ENCODE measurements around the gene SLC39A9.

The SLC39A9 gene

GRCh38 chr14:69358966-69359365 lies 39.5 kb upstream of the SLC39A9 start:
- no peaks in the 10 kb centered on the region for H3K9me3 ChIP-seq (ENCODE audit: control insufficient read depth, insufficient read depth, low read length)
- no peaks in the 10 kb centered on the region for H3K36me3 ChIP-seq (ENCODE audit: insufficient read depth, low read length)
- no peak overlapping the region for H3K9ac ChIP-seq (ENCODE audit: low read depth, low read length)
- H3K4me1 ChIP-seq (ENCODE audit: insufficient read depth, low read length), result 0 out of 2 replicates have a peak, but pooled peaks cover 7% of the 10 kb centered on the region

- Histone ChIP-seq H3K36me3 (ENCODE audit: insufficient read depth, low read length) (no peaks in the 10 kb centered on the region), H3K4me1 (ENCODE audit: insufficient read depth, low read length) (no peaks in the 10 kb centered on the region), H3K9ac (ENCODE audit: low read depth, low read length) (no peak overlapping the region), H3K9me3 (ENCODE audit: control insufficient read depth, insufficient read depth, low read length) (no peaks in the 10 kb centered on the region)
Observed at GRCh38 chr14:69360438-69361108, 37.9 kb upstream of the SLC39A9 start.

- no peaks in the 10 kb centered on the region for H3K9me3 ChIP-seq (ENCODE audit: control insufficient read depth, insufficient read depth, low read length)
- H3K9ac ChIP-seq (ENCODE audit: low read depth, low read length), result no peak overlapping the region
- H3K36me3 ChIP-seq (ENCODE audit: insufficient read depth, low read length), result no peaks in the 10 kb centered on the region; the same call in 1 of the 2 replicates
- no peaks in the 10 kb centered on the region for H3K4me1 ChIP-seq (ENCODE audit: insufficient read depth, low read length)
Observed at GRCh38 chr14:69363055-69363454, 35.4 kb upstream of the SLC39A9 start.

- H3K36me3 ChIP-seq (ENCODE audit: insufficient read depth, low read length), result no peaks in the 10 kb centered on the region; the same call in 1 of the 2 replicates
- H3K4me1 ChIP-seq (ENCODE audit: insufficient read depth, low read length), result no peaks in the 10 kb centered on the region
- no peak overlapping the region for H3K9ac ChIP-seq (ENCODE audit: low read depth, low read length)
- no peaks in the 10 kb centered on the region for H3K9me3 ChIP-seq (ENCODE audit: control insufficient read depth, insufficient read depth, low read length)
Observed at GRCh38 chr14:69363964-69364363, 34.5 kb upstream of the SLC39A9 start.

- H3K4me1 ChIP-seq (ENCODE audit: insufficient read depth, low read length), result no peaks in the 10 kb centered on the region
- no peaks in the 10 kb centered on the region for H3K9me3 ChIP-seq (ENCODE audit: control insufficient read depth, insufficient read depth, low read length)
- H3K36me3 ChIP-seq (ENCODE audit: insufficient read depth, low read length), result no peaks in the 10 kb centered on the region; the same call in 1 of the 2 replicates
- no peak overlapping the region for H3K9ac ChIP-seq (ENCODE audit: low read depth, low read length)
Observed at GRCh38 chr14:69364378-69364777, 34.1 kb upstream of the SLC39A9 start.

- H3K4me1 ChIP-seq (ENCODE audit: insufficient read depth, low read length), result no peaks in the 10 kb centered on the region
- no peak overlapping the region for H3K9ac ChIP-seq (ENCODE audit: low read depth, low read length)
- H3K36me3 ChIP-seq (ENCODE audit: insufficient read depth, low read length), result no peaks in the 10 kb centered on the region; the same call in 1 of the 2 replicates
- no peaks in the 10 kb centered on the region for H3K9me3 ChIP-seq (ENCODE audit: control insufficient read depth, insufficient read depth, low read length)
Observed at GRCh38 chr14:69366069-69366468, 32.4 kb upstream of the SLC39A9 start.

- H3K36me3 ChIP-seq (ENCODE audit: insufficient read depth, low read length), result no peaks in the 10 kb centered on the region; the same call in 1 of the 2 replicates
- H3K9me3 ChIP-seq (ENCODE audit: control insufficient read depth, insufficient read depth, low read length), result no peaks in the 10 kb centered on the region
- no peak overlapping the region for H3K9ac ChIP-seq (ENCODE audit: low read depth, low read length)
- H3K4me1 ChIP-seq (ENCODE audit: insufficient read depth, low read length), result no peaks in the 10 kb centered on the region
Observed at GRCh38 chr14:69366761-69367160, 31.7 kb upstream of the SLC39A9 start.

GRCh38 chr14:69368381-69368780 lies 30.1 kb upstream of the SLC39A9 start:
- H3K9ac ChIP-seq (ENCODE audit: low read depth, low read length), result no peak overlapping the region
- no peaks in the 10 kb centered on the region for H3K4me1 ChIP-seq (ENCODE audit: insufficient read depth, low read length)
- H3K9me3 ChIP-seq (ENCODE audit: control insufficient read depth, insufficient read depth, low read length), result no peaks in the 10 kb centered on the region
- H3K36me3 ChIP-seq (ENCODE audit: insufficient read depth, low read length), result no peaks in the 10 kb centered on the region; the same call in 1 of the 2 replicates

GRCh38 chr14:69370061-69370460 lies 28.4 kb upstream of the SLC39A9 start:
- Histone ChIP-seq H3K9me3 (ENCODE audit: control insufficient read depth, insufficient read depth, low read length) (no peaks in the 10 kb centered on the region), H3K9ac (ENCODE audit: low read depth, low read length) (no peak overlapping the region), H3K4me1 (ENCODE audit: insufficient read depth, low read length) (no peaks in the 10 kb centered on the region), H3K36me3 (ENCODE audit: insufficient read depth, low read length) (no peaks in the 10 kb centered on the region; the same call in 1 of the 2 replicates)

GRCh38 chr14:69372146-69372545 lies 26.3 kb upstream of the SLC39A9 start:
- Histone ChIP-seq H3K4me1 (ENCODE audit: insufficient read depth, low read length) (no peaks in the 10 kb centered on the region), H3K9ac (ENCODE audit: low read depth, low read length) (no peak overlapping the region), H3K36me3 (ENCODE audit: insufficient read depth, low read length) (peaks cover 8% of the 10 kb centered on the region), H3K9me3 (ENCODE audit: control insufficient read depth, insufficient read depth, low read length) (no peaks in the 10 kb centered on the region)

- H3K9ac ChIP-seq (ENCODE audit: low read depth, low read length), result no peak overlapping the region
- peaks cover 12% of the 10 kb centered on the region for H3K36me3 ChIP-seq (ENCODE audit: insufficient read depth, low read length)
- H3K4me1 ChIP-seq (ENCODE audit: insufficient read depth, low read length), result no peaks in the 10 kb centered on the region
- no peaks in the 10 kb centered on the region for H3K9me3 ChIP-seq (ENCODE audit: control insufficient read depth, insufficient read depth, low read length)
Observed at GRCh38 chr14:69373104-69373503, 25.4 kb upstream of the SLC39A9 start.

GRCh38 chr14:69374235-69374634 lies 24.3 kb upstream of the SLC39A9 start:
- Histone ChIP-seq H3K36me3 (ENCODE audit: insufficient read depth, low read length) (peaks cover 12% of the 10 kb centered on the region), H3K9ac (ENCODE audit: low read depth, low read length) (no peak overlapping the region)

GRCh38 chr14:69375182-69375581 lies 23.3 kb upstream of the SLC39A9 start:
- Histone ChIP-seq H3K36me3 (ENCODE audit: insufficient read depth, low read length) (peaks cover 12% of the 10 kb centered on the region), H3K9ac (ENCODE audit: low read depth, low read length) (no peak overlapping the region), H3K4me1 (ENCODE audit: insufficient read depth, low read length) (no peaks in the 10 kb centered on the region)

More at GRCh38 chr14:69374235-69374634, 24.3 kb upstream of the SLC39A9 start:
- Histone ChIP-seq H3K9me3 (ENCODE audit: control insufficient read depth, insufficient read depth, low read length) (no peaks in the 10 kb centered on the region), H3K4me1 (ENCODE audit: insufficient read depth, low read length) (no peaks in the 10 kb centered on the region)

GRCh38 chr14:69375722-69376121 lies 22.8 kb upstream of the SLC39A9 start:
- Histone ChIP-seq H3K4me1 (ENCODE audit: insufficient read depth, low read length) (no peaks in the 10 kb centered on the region), H3K9me3 (ENCODE audit: control insufficient read depth, insufficient read depth, low read length) (no peaks in the 10 kb centered on the region), H3K36me3 (ENCODE audit: insufficient read depth, low read length) (peaks cover 12% of the 10 kb centered on the region), H3K9ac (ENCODE audit: low read depth, low read length) (no peak overlapping the region)

More at GRCh38 chr14:69375182-69375581, 23.3 kb upstream of the SLC39A9 start:
- H3K9me3 ChIP-seq (ENCODE audit: control insufficient read depth, insufficient read depth, low read length), result no peaks in the 10 kb centered on the region

- Histone ChIP-seq H3K4me1 (ENCODE audit: insufficient read depth, low read length) (no peaks in the 10 kb centered on the region), H3K9me3 (ENCODE audit: control insufficient read depth, insufficient read depth, low read length) (no peaks in the 10 kb centered on the region), H3K9ac (ENCODE audit: low read depth, low read length) (no peak overlapping the region), H3K36me3 (ENCODE audit: insufficient read depth, low read length) (peaks cover 12% of the 10 kb centered on the region)
Observed at GRCh38 chr14:69376439-69376838, 22.1 kb upstream of the SLC39A9 start.

Data from ES-I3 (cell line).